Esophagus squamous epithelium (tissue), 5 donors: ENCODE results near the gene SIRPA. TPM values are rescaled to one million over a fixed set of nuclear protein-coding genes. Genes with fewer than 3 reads are reported as not detected.
A peak's percentile ranks its signal among the peaks of the same experiment; 100 is the strongest.

Source experiments
- DNase-seq: peaks from one replicate; lab custom pipeline; 2025; lab: John Stamatoyannopoulos, UW
- H3K27ac ChIP-seq, 4 donors: fragments of 200-600 bp; sonication (generic); one replicate each; pipeline ENCODE4 v1.5.1; 2016 to 2019; ENCODE audit warnings: mild to moderate bottlenecking in 1 of 4
- H3K27me3 ChIP-seq, 4 donors: fragments of 200-600 bp; sonication (generic); 1 replicate in 3 of 4; 2 replicates in 1 of 4; pipeline versions ENCODE4 v1.5.1 to v1.6.0; 2017 to 2021; ENCODE audit warnings: antibody characterized with exemption in 1 of 4
- H3K36me3 ChIP-seq, 3 donors: fragments of 200-600 bp; sonication (generic); one replicate each; pipeline ENCODE4 v1.5.1; 2016 to 2019
- H3K4me1 ChIP-seq, 3 donors: fragments of 200-600 bp; sonication (generic); one replicate each; pipeline ENCODE4 v1.5.1; 2017 to 2019
- H3K4me3 ChIP-seq, 4 donors: fragments of 200-600 bp; sonication (generic); 1 replicate in 3 of 4; 2 replicates in 1 of 4; pipeline ENCODE4 v1.5.1; 2016 to 2019; ENCODE audit warnings: mild to moderate bottlenecking in 2 of 4, moderate library complexity in 1 of 4
- H3K9me3 ChIP-seq, 3 donors: fragments of 200-600 bp; sonication (generic); one replicate each; pipeline ENCODE4 v1.5.1; 2016 to 2019
- POLR2A ChIP-seq, 4 donors: fragments of 450-650 bp; IDR thresholded peaks; one replicate each; pipeline ENCODE4 v1.6.1; 2017; ENCODE audit warnings: antibody characterized with exemption in 4 of 4, mild to moderate bottlenecking in 4 of 4, moderate library complexity in 3 of 4
- WGBS, 2 donors: methylation state at CpG; one replicate each; pipeline ENCODE4 v1.1.5; 2018; 5-methylcytosine and 5-hydroxymethylcytosine counted together
- intact Hi-C: fragments of 100-400 bp; cut with DNase I; formaldehyde crosslinking; loops from one replicate; pipeline ENCODE4 v1.15.0; 2022
- total RNA-seq, 4 donors: library from RNA; depleted of rRNA; stranded (reverse); fragments of >200 nt; gene quantifications; one replicate each; pipeline ENCODE4 v1.1.0, GENCODE V29; 2016
- TF ChIP-seq, protein P1 (sequence below), 6 experiments: fragments of 450-650 bp in 4 of 6; fragments of 200-600 bp in 2 of 6; sonication (generic) in 2 of 6; IDR thresholded peaks; one replicate each; pipeline ENCODE4 v1.5.1; 2016 to 2019; ENCODE audit warnings: antibody characterized with exemption in 6 of 6, mild to moderate bottlenecking in 4 of 6, moderate library complexity in 4 of 6
- donor health status: DM: yes; HTN: yes; CAD: no.

SIRPA gene
- total RNA-seq, 4 donors from 2014 or later, result 9.3 to 23.4 (median 20.1) TPM

DNA sequence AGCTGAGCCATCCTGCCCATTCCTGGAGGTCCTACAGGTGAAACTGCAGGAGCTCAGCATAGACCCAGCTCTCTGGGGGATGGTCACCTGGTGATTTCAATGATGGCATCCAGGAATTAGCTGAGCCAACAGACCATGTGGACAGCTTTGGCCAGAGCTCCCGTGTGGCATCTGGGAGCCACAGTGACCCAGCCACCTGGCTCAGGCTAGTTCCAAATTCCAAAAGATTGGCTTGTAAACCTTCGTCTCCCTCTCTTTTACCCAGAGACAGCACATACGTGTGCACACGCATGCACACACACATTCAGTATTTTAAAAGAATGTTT, 44.0 kb downstream of the SIRPA start:
- no peak for DNase-seq
- Histone ChIP-seq H3K27me3 (no peaks in the 10 kb centered on the region), H3K9me3 (no peaks in the 10 kb centered on the region), H3K27ac (no peak overlapping the region), H3K4me3 (no peak overlapping the region), H3K36me3 (peaks cover 0 to 33% (median 0%) of the 10 kb centered on the region in 3 donors), H3K4me1 (peaks cover 10 to 45% (median 34%) of the 10 kb centered on the region in 3 donors)
- WGBS, 2 donors, result 93 to 96% methylated on average over 4 of the region's 4 CpGs
- intact Hi-C loops, result loop anchor here (5.0 kb wide), 1 partner anchor 42 kb away; the partner anchor contains the start of gene SIRPA
- TF ChIP-seq, protein P1, sequence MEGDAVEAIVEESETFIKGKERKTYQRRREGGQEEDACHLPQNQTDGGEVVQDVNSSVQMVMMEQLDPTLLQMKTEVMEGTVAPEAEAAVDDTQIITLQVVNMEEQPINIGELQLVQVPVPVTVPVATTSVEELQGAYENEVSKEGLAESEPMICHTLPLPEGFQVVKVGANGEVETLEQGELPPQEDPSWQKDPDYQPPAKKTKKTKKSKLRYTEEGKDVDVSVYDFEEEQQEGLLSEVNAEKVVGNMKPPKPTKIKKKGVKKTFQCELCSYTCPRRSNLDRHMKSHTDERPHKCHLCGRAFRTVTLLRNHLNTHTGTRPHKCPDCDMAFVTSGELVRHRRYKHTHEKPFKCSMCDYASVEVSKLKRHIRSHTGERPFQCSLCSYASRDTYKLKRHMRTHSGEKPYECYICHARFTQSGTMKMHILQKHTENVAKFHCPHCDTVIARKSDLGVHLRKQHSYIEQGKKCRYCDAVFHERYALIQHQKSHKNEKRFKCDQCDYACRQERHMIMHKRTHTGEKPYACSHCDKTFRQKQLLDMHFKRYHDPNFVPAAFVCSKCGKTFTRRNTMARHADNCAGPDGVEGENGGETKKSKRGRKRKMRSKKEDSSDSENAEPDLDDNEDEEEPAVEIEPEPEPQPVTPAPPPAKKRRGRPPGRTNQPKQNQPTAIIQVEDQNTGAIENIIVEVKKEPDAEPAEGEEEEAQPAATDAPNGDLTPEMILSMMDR (IDR thresholded peaks at IDR 0.05), result no peak

DNA sequence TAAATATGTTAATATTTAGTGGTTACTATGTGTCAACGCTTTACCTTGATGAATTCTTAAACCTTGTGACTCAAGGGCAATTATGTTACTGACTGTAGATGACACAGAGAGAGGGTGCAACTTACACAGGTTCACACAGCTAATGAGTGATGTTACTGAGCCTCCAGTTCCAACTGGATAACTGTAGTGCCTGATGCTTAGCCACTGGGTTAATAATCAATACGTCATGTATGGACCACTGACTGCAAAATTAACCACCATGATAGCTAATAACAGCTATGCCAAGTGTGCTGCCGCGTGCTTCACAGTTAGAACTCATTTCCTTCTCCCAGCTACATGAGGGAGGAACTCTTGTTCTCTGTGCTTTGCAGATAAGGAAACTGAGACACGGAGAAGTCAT, 45.4 kb downstream of the SIRPA start:
- Histone ChIP-seq H3K27me3 (peaks cover 0 to 11% (median 0%) of the 10 kb centered on the region in 4 donors), H3K27ac (no peak overlapping the region), H3K36me3 (peaks cover 0 to 28% (median 0%) of the 10 kb centered on the region in 3 donors), H3K9me3 (no peaks in the 10 kb centered on the region), H3K4me3 (no peak overlapping the region), H3K4me1 (peaks cover 11 to 43% (median 29%) of the 10 kb centered on the region in 3 donors)
- TF ChIP-seq, protein P1 (IDR thresholded peaks at IDR 0.05), result no peak
- no peak for TF ChIP-seq POLR2A (IDR thresholded peaks at IDR 0.05)
- WGBS, 2 donors, result 75% methylated on average over 2 to 5 of the region's 5 CpGs
- intact Hi-C loops, result no loop called here
- DNase-seq, result no peak

DNA sequence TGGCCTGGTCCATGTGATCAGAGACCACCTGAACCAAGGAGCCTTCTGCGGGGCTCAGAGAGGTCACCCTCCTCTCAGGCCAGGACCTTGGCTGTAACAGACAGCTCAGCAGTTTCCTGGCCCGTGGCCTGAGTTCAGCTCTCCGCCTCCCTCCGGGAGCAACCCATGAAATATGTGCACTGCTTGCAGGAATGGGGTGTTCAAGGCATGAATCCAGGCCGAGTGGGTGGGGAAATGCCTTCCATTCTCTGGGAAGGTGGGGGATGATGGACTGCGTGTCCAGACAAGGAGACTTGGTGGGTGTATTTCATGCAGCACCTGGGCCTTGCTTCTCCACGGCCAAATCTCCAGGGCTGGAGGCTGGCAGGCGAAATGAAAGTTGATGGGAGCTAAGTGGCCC, 46.0 kb downstream of the SIRPA start:
- Histone ChIP-seq H3K27ac (no peak overlapping the region), H3K4me1 (peaks cover 12 to 45% (median 32%) of the 10 kb centered on the region in 3 donors), H3K9me3 (no peaks in the 10 kb centered on the region), H3K27me3 (peaks cover 0 to 17% (median 0%) of the 10 kb centered on the region in 4 donors), H3K4me3 (peak overlapping the region in 1 of 4 donors; percentile 3), H3K36me3 (peaks cover 0 to 26% (median 0%) of the 10 kb centered on the region in 3 donors)
- DNase-seq, result no peak
- 7 to 28% methylated on average over 3 of the region's 8 CpGs for WGBS, 2 donors
- intact Hi-C loops, result no loop called here
- no peak for TF ChIP-seq POLR2A (IDR thresholded peaks at IDR 0.05)
- TF ChIP-seq, protein P1 (IDR thresholded peaks at IDR 0.05), result no peak

DNA sequence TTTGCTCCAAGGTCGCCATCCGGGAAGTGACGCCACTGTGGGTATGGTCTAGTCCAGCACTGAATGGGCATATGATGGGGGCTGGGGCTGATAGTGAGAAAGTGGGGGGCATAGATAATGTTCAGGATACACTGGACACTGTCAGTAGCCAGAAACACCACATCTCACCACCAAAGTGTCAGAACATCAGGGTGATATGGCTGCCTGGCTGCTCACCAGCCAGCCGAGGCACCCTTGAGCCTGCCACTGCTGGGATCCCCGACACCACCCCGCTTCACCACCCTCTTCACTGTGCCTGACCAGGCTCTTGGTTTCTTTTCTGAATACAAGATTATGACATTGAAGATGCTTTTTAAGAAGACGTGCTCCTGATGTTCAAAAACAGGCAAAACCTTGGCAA, 46.9 kb downstream of the SIRPA start:
- Histone ChIP-seq H3K9me3 (no peaks in the 10 kb centered on the region), H3K4me3 (no peak overlapping the region), H3K27ac (no peak overlapping the region), H3K4me1 (peaks cover 15 to 53% (median 38%) of the 10 kb centered on the region in 3 donors), H3K27me3 (peaks cover 0 to 25% (median 0%) of the 10 kb centered on the region in 4 donors), H3K36me3 (peaks cover 0 to 21% (median 0%) of the 10 kb centered on the region in 3 donors)
- 83 to 95% methylated on average over 6 to 7 of the region's 7 CpGs for WGBS, 2 donors
- TF ChIP-seq, protein P1 (IDR thresholded peaks at IDR 0.05), result no peak
- no peak for TF ChIP-seq POLR2A (IDR thresholded peaks at IDR 0.05)
- DNase-seq, result no peak
- intact Hi-C loops, result no loop called here

DNA sequence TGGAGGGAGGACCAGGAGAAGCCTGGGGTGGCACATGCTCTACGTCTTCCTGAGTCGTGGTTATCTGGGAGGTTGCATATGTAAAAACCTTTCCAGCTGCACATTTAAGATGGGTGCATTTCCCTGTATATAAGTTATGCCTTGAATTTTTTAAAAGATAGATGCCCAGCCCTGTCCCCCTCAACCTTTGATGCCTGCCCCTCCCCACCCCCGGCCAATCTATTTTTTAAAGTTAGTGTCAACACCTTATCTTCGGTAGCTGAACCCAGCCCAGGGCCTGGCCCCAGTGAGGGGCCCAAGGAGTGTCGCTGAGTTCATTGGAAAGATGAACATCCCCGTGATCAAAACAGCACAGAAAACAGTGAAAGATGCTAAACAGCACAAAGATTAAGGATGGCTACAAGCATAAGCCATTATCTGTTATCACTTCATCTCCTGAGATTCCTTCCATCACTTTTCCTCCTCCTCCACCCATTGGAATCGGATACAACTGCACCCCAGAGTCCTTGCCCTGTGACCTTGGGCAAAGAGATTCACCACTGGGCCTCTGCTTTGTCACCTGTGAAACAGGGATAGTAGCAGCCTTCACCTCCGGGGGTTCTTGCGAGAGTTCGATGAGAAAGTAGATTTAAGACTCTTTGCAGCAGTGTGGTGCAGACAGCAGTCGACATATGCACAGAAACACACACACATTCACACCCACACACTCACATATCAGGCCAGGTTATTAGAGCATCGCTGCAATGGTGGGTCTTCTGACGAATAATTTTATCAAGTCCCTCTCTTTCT, 47.5 kb downstream of the SIRPA start:
- intact Hi-C loops, result no loop called here
- Histone ChIP-seq H3K27ac (peak overlapping the region; percentile 50 to 69 (median 67)), H3K4me1 (peaks cover 15 to 59% (median 42%) of the 10 kb centered on the region in 3 donors), H3K36me3 (peaks cover 0 to 15% (median 0%) of the 10 kb centered on the region in 3 donors), H3K4me3 (no peak overlapping the region), H3K9me3 (no peaks in the 10 kb centered on the region), H3K27me3 (peaks cover 0 to 31% (median 0%) of the 10 kb centered on the region in 4 donors)
- TF ChIP-seq, protein P1 (IDR thresholded peaks at IDR 0.05), result no peak
- no peak for TF ChIP-seq POLR2A (IDR thresholded peaks at IDR 0.05)
- DNase-seq, result no peak
- WGBS, 2 donors, result 84 to 90% methylated on average over 10 to 12 of the region's 13 CpGs
